IMR-90 (cell line): ENCODE measurements around the gene RASL11A. TPM values are rescaled to one million over a fixed set of nuclear protein-coding genes. Genes with fewer than 3 reads are reported as not detected.

ENCODE experiments used
- ATAC-seq: fragments of 200-7000 bp; cut with Tn5 transposase; 2 replicates; pipeline ENCODE4 v1.9.1; 2020; ENCODE audit warnings: low read depth, mild to moderate bottlenecking, moderate library complexity
- BruUV-seq: library from RNA; stranded (reverse); fragments of 400-500 nt; replicated peaks from 2 replicates; lab custom pipeline; 2021; lab: Mats Ljungman, UMichigan
- CTCF ChIA-PET: fragments of 300-600 bp; formaldehyde crosslinking; extraction: SDS; loops from one replicate; lab custom pipeline; 2021; ENCODE audit warnings: antibody characterized with exemption; lab: Yijun Ruan, JAX
- POLR2A ChIA-PET: fragments of 300-600 bp; sonication (Branson Sonifier 250); formaldehyde crosslinking; loops from one replicate; lab custom pipeline; 2022; ENCODE audit warnings: antibody characterized with exemption; ENCODE audit not compliant: unreplicated experiment; lab: Charles Lee
- DNase-seq: peaks from one replicate; pipeline ENCODE4 v3.0.0; 2013
- H2AFZ ChIP-seq: replicated peaks from 2 replicates; pipeline ENCODE3; 2013; ENCODE audit warnings: low read length, mild to moderate bottlenecking; ENCODE audit not compliant: poor library complexity
- H2AK5ac ChIP-seq: 2 replicates; pipeline ENCODE4 v1.6.1; 2013; ENCODE audit warnings: low read depth, low read length, inconsistent platforms
- H2AK9ac ChIP-seq: replicated peaks from 2 replicates; pipeline ENCODE3; 2013; ENCODE audit warnings: mild to moderate bottlenecking, low read depth, low read length, moderate library complexity; ENCODE audit not compliant: poor library complexity
- H2BK120ac ChIP-seq: 2 replicates; pipeline ENCODE4 v1.6.1; 2013; ENCODE audit warnings: low read depth, low read length, inconsistent platforms
- H2BK15ac ChIP-seq: 3 replicates; pipeline ENCODE4 v1.6.1; 2013; ENCODE audit warnings: low read depth, low read length, inconsistent platforms
- H2BK20ac ChIP-seq: 2 replicates; pipeline ENCODE4 v1.6.1; 2013; ENCODE audit warnings: low read depth, mild to moderate bottlenecking, inconsistent platforms, low read length, moderate library complexity
- H2BK5ac ChIP-seq: 2 replicates; pipeline ENCODE4 v1.6.1; 2013; ENCODE audit warnings: mild to moderate bottlenecking, low read depth, low read length, inconsistent platforms; ENCODE audit not compliant: poor library complexity, severe bottlenecking
- H3K14ac ChIP-seq: replicated peaks from 2 replicates; pipeline ENCODE4 v1.6.1; 2013; ENCODE audit warnings: low read depth, low read length, inconsistent platforms
- H3K18ac ChIP-seq: 2 replicates; pipeline ENCODE4 v1.6.1; 2013; ENCODE audit warnings: low read depth, low read length, control low read depth
- H3K23ac ChIP-seq: 2 replicates; pipeline ENCODE4 v1.6.1; 2013; ENCODE audit warnings: low read depth, low read length, inconsistent platforms
- H3K27ac ChIP-seq: 2 replicates; pipeline ENCODE4 v1.5.1; 2013; ENCODE audit warnings: mild to moderate bottlenecking, control low read depth, low read length; ENCODE audit not compliant: insufficient read depth
- H3K27me3 ChIP-seq: 2 replicates; pipeline ENCODE4 v1.6.1; 2013; ENCODE audit warnings: low read length; ENCODE audit not compliant: control insufficient read depth, insufficient read depth
- H3K36me3 ChIP-seq: 2 replicates; pipeline ENCODE4 v1.6.1; 2013; ENCODE audit warnings: low read length, mixed read lengths; ENCODE audit not compliant: control insufficient read depth, insufficient read depth
- H3K4ac ChIP-seq: 2 replicates; pipeline ENCODE4 v1.6.1; 2013; ENCODE audit warnings: low read depth, low read length, inconsistent platforms
- H3K4me1 ChIP-seq: 2 replicates; pipeline ENCODE4 v1.6.1; 2013; ENCODE audit warnings: low read length, mixed read lengths; ENCODE audit not compliant: control insufficient read depth, insufficient read depth
- H3K4me2 ChIP-seq: 2 replicates; pipeline ENCODE4 v1.6.1; 2013; ENCODE audit warnings: low read depth, mild to moderate bottlenecking, control low read depth, low read length, moderate library complexity
- H3K4me3 ChIP-seq: 2 replicates; pipeline ENCODE4 v1.5.1; 2013; ENCODE audit warnings: low read depth, mild to moderate bottlenecking, control low read depth, low read length, moderate library complexity; ENCODE audit not compliant: insufficient read depth
- H3K56ac ChIP-seq: 2 replicates; pipeline ENCODE4 v1.6.1; 2013; ENCODE audit warnings: low read length, inconsistent platforms; ENCODE audit not compliant: insufficient read depth; ENCODE audit errors: extremely low read depth
- H3K79me1 ChIP-seq, 2 experiments: 2 replicates each; pipeline ENCODE4 v1.6.1; 2013; ENCODE audit warnings: low read length in 2 of 2, inconsistent platforms in 1 of 2, low read depth in 1 of 2
- H3K9ac ChIP-seq: 2 replicates; pipeline ENCODE4 v1.6.1; 2013; ENCODE audit warnings: low read depth, low read length, control low read depth
- H3K9me1 ChIP-seq: 2 replicates; pipeline ENCODE4 v1.6.1; 2013; ENCODE audit warnings: low read length, inconsistent platforms; ENCODE audit not compliant: insufficient read depth
- H3K9me3 ChIP-seq: 2 replicates; pipeline ENCODE4 v1.6.1; 2013; ENCODE audit warnings: low read length; ENCODE audit not compliant: control insufficient read depth, insufficient read depth
- H4K20me1 ChIP-seq: 2 replicates; pipeline ENCODE4 v1.6.1; 2013; ENCODE audit warnings: low read length, inconsistent platforms; ENCODE audit not compliant: insufficient read depth
- H4K5ac ChIP-seq: 2 replicates; pipeline ENCODE4 v1.6.1; 2013; ENCODE audit warnings: mild to moderate bottlenecking, low read depth, low read length, control low read depth
- H4K8ac ChIP-seq, 2 experiments: 2 replicates each; pipeline ENCODE4 v1.6.1; 2013; ENCODE audit warnings: low read depth in 2 of 2, low read length in 2 of 2, control low read depth in 1 of 2, inconsistent platforms in 1 of 2
- H4K91ac ChIP-seq: 2 replicates; pipeline ENCODE4 v1.6.1; 2013; ENCODE audit warnings: low read depth, low read length, inconsistent platforms; ENCODE audit not compliant: insufficient read depth
- CHD1 ChIP-seq: IDR thresholded peaks from 2 replicates; pipeline ENCODE4 v1.6.1; 2012; ENCODE audit warnings: low read depth, low read length, improper control_type of control experiment
- ELK1 ChIP-seq: fragments of 150-350 bp; IDR thresholded peaks from 2 replicates; pipeline ENCODE4 v1.6.1; 2016; ENCODE audit warnings: low read depth, mild to moderate bottlenecking, low read length, moderate library complexity, borderline replicate concordance
- MAZ ChIP-seq: IDR thresholded peaks from 2 replicates; pipeline ENCODE4 v1.6.1; 2012; ENCODE audit warnings: low read depth, mild to moderate bottlenecking, low read length, improper control_type of control experiment, moderate library complexity, borderline replicate concordance
- RAD21 ChIP-seq: IDR thresholded peaks from 2 replicates; pipeline ENCODE4 v1.6.1; 2012; ENCODE audit warnings: low read length, improper control_type of control experiment
- RFX5 ChIP-seq: IDR thresholded peaks from 2 replicates; pipeline ENCODE4 v1.8.0; 2012; ENCODE audit warnings: low read depth, mild to moderate bottlenecking, low read length, moderate library complexity
- SMC3 ChIP-seq: fragments of 150-350 bp; IDR thresholded peaks from 2 replicates; pipeline ENCODE4 v1.6.1; 2016; ENCODE audit warnings: low read depth, mild to moderate bottlenecking, antibody characterized with exemption, low read length, moderate library complexity
- USF2 ChIP-seq: fragments of 150-350 bp; IDR thresholded peaks from 2 replicates; pipeline ENCODE4 v1.6.1; 2017; ENCODE audit warnings: mild to moderate bottlenecking, antibody characterized with exemption, low read length, low read depth
- WGBS, 2 experiments: methylation state at CpG; one replicate each; pipeline versions ENCODE4 v1.1.5 to v1.1.7; 2013; ENCODE audit warnings: missing lambda C conversion rate in 2 of 2; ENCODE audit not compliant: insufficient read length in 1 of 2; ENCODE audit errors: extremely low coverage in 2 of 2; 5-methylcytosine and 5-hydroxymethylcytosine counted together
- dilution Hi-C: fragments of 300-500 bp; cut with HindIII; formaldehyde crosslinking; loops from one replicate; pipeline ENCODE4 v1.14.3; 2018; ENCODE audit warnings: low sequenced_read_pairs; ENCODE audit not compliant: unreplicated experiment
- in situ Hi-C: fragments of 300-500 bp; cut with MboI; formaldehyde crosslinking; loops from 3 replicates; pipeline ENCODE4 v1.14.3; 2019; ENCODE audit warnings: low sequenced_read_pairs, inconsistent platforms, mixed read lengths
- intact Hi-C: fragments of 100-400 bp; cut with micrococcal nuclease; formaldehyde crosslinking; loops from 2 replicates; pipeline ENCODE4 v1.10.0; 2022
- polyA plus RNA-seq, 3 experiments: library from polyadenylated mRNA; depleted of rRNA; stranded (reverse); fragments of >200 nt; gene quantifications; 2 replicates each; pipeline ENCODE4 v1.2.3, GENCODE V29; 2012; ENCODE audit warnings: low replicate concordance in 1 of 3
- total RNA-seq: library from RNA; depleted of rRNA; stranded (reverse); fragments of >200 nt; gene quantifications from 2 replicates; pipeline ENCODE4 v1.2.3, GENCODE V29; 2012

Gene RASL11A
- total and polyA plus RNA-seq, 2 of the 4 experiments (the other 2 are of a cell fraction) = 10.4 to 18.5 TPM

- Histone ChIP-seq H4K91ac (no peak overlapping the region), H2AK5ac (no peak overlapping the region), H3K4me1 (no peaks in the 10 kb centered on the region; the same call in 1 of the 2 replicates), H3K23ac (no peak overlapping the region), H2AK9ac (no peak overlapping the region), H3K9ac (no peak overlapping the region), H2BK5ac (no peak overlapping the region), H2AFZ (no peak overlapping the region), H3K4ac (no peak overlapping the region), H3K4me3 (no peak overlapping the region), H4K20me1 (no peaks in the 10 kb centered on the region), H2BK120ac (no peak overlapping the region), H2BK20ac (no peak overlapping the region), H3K79me1 (no peaks in the 10 kb centered on the region), H3K9me1 (0 out of 2 replicates have a peak, but pooled peaks cover 3% of the 10 kb centered on the region), H2BK15ac (no peak overlapping the region), H4K8ac (no peak overlapping the region), H3K27ac (no peak overlapping the region), H3K4me2 (no peak overlapping the region), H3K56ac (no peak overlapping the region), H3K27me3 (peaks cover 12% of the 10 kb centered on the region), H3K18ac (no peak overlapping the region), H4K5ac (no peak overlapping the region), H3K14ac (no peak overlapping the region), H3K9me3 (peaks cover 3% of the 10 kb centered on the region; the same call in 1 of the 2 replicates), H3K36me3 (no peaks in the 10 kb centered on the region)
- no CpG with 5 or more reads among the region's 4 CpGs for WGBS, 2 experiments
- dilution Hi-C loops = no loop called here
- in situ Hi-C loops = no loop called here
- POLR2A ChIA-PET = no interaction called here
- no TSS peak for BruUV-seq
- TF ChIP-seq MAZ (no peak), SMC3 (no peak), RFX5 (no peak), USF2 (no peak), ELK1 (no peak), RAD21 (no peak), CHD1 (no peak)
- ATAC-seq (no peak), DNase-seq (no peak)
- intact Hi-C loops = no loop called here
- CTCF ChIA-PET = no interaction called here
Observed at GRCh38 chr13:27304099-27304498, 33.5 kb downstream of the RASL11A start.
